IPS-15b (cell line): ENCODE results near the gene UNC13C.

Source experiments
- H3K27me3 ChIP-seq: one replicate; pipeline ENCODE4 v1.6.1; 2013; ENCODE audit warnings: low read length; ENCODE audit not compliant: control insufficient read depth, insufficient read depth
- H3K36me3 ChIP-seq: one replicate; pipeline ENCODE4 v1.6.1; 2013; ENCODE audit warnings: low read length; ENCODE audit not compliant: control insufficient read depth, insufficient read depth
- H3K4me1 ChIP-seq: one replicate; pipeline ENCODE4 v1.6.1; 2013; ENCODE audit warnings: mild to moderate bottlenecking, low read length; ENCODE audit not compliant: control insufficient read depth, insufficient read depth
- H3K4me3 ChIP-seq: one replicate; pipeline ENCODE4 v1.5.1; 2013; ENCODE audit warnings: low read depth, low read length
- H3K9ac ChIP-seq: one replicate; pipeline ENCODE4 v1.6.1; 2013; ENCODE audit warnings: low read depth, mild to moderate bottlenecking, low read length
- H3K9me3 ChIP-seq: one replicate; pipeline ENCODE4 v1.6.1; 2013; ENCODE audit warnings: mild to moderate bottlenecking, low read length; ENCODE audit not compliant: control insufficient read depth, insufficient read depth

Gene UNC13C

DNA sequence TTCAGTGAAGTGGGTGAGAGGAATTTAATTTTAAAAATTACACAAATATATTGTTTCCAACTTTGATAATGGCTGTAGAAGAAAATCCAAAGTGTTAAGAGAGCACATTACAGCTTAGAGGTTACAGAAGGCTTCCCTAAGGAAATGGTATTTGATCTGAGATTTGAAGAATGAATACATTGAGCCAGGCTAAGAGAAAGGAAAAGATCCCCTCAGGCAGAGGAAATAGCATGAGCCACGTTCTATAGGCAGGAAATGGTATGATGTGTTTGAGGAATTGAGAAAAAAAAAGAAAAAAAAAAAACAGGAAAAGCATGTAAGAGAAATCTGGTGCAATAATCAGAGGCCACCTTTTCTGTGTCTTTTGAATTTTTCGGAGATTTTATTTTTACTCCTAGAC is 48.6 kb downstream of the UNC13C start:
- Histone ChIP-seq H3K36me3 (no peaks in the 10 kb centered on the region), H3K9ac (no peak overlapping the region), H3K27me3 (no peaks in the 10 kb centered on the region), H3K4me3 (no peak overlapping the region), H3K9me3 (no peaks in the 10 kb centered on the region), H3K4me1 (no peaks in the 10 kb centered on the region)

DNA sequence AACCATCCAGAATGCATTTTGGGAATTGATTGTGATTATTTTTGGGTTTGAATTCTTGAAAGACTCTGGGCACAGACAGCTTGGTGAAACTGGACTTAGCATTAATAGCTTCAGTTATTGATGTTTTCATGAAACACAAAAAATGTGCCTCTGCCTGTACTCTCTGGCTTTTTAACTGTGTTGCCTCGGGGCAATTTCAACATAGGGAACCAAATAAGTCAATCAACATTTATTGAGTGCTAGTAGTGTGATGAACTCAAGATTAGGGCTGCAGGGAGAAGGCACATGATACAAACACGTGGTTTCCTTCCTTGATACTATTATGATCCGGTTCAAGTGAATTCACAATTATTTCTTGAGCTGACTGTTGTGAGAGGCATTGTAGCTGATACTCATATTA is 50.8 kb downstream of the UNC13C start:
- Histone ChIP-seq H3K36me3 (no peaks in the 10 kb centered on the region), H3K4me3 (no peak overlapping the region), H3K9me3 (no peaks in the 10 kb centered on the region), H3K4me1 (no peaks in the 10 kb centered on the region), H3K27me3 (no peaks in the 10 kb centered on the region), H3K9ac (no peak overlapping the region)

DNA sequence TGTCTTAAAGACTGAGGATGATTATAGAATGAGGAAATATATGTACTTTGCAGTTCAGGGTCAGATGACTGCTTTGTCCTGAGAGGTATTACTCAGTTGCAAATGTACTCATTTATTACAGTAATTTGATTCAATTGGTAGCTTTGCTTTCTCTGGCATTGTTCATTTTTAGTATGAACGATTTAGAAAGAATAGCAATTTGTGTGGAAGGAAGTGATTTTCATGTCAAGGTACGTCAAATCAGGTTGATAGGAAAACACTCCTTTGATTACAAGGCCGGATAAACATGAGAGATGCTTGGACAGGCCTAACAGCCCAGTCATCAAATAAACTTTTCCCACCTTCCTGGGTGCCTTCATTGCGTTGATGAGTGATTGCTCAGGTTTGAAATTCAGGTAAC is 53.8 kb downstream of the UNC13C start:
- H3K27me3 ChIP-seq, result no peaks in the 10 kb centered on the region
- no peaks in the 10 kb centered on the region for H3K9me3 ChIP-seq
- H3K9ac ChIP-seq, result no peak overlapping the region
- H3K4me3 ChIP-seq, result no peak overlapping the region
- no peaks in the 10 kb centered on the region for H3K4me1 ChIP-seq
- no peaks in the 10 kb centered on the region for H3K36me3 ChIP-seq

DNA sequence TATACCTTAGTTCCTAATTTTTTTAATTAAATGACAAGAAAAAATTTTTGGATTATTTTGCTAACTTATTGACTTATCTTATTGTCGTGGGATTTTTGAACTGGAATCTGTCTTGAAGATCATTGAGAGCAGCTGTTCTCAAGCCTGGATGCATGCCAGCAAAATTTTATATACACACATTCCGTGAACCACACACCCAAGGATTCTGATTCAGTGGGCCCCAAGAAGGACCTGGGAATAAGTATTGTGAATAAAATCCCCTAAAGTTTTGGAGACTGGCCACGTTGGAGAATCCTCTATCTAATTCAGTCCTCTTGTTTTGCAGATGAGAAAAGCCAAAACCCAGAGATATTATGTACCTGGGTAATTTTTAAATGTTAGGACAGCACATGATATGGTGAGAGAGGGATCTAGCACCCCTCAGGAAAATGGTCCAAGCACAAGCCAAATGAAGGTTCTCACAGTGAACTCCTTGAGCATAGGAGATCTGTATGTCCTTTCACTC is 55.2 kb downstream of the UNC13C start:
- no peaks in the 10 kb centered on the region for H3K36me3 ChIP-seq
- H3K4me1 ChIP-seq, result no peaks in the 10 kb centered on the region
- H3K4me3 ChIP-seq, result no peak overlapping the region
- H3K9ac ChIP-seq, result no peak overlapping the region
- H3K9me3 ChIP-seq, result no peaks in the 10 kb centered on the region
- H3K27me3 ChIP-seq, result no peaks in the 10 kb centered on the region

DNA sequence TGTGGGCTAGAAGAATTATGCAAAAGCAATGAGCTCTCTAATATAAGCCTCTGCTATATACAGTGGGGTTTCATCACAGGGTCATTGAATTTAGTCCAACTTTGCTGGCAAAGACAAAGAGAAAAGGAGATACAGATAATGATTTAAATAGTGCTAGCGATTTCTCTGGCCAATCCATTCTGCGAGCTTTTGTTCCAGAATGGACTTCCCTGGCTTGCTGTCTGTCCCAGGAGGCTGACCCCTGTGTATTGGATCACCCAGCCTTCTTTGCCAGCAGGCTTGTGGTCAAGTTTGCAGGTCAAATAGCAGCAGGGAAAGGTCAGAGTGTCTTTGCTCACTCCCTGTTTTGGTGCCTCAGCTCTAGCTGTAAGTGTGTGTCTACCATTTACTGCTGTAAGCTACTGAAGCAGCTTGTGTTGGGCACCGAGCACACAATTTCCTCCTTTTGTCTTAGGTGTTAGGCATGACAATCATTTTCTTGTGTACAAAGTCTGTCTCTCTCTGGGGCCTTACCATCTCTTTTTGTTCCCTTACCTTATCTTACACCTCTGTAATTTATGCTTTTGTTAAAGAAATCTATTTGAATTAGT is 55.7 kb downstream of the UNC13C start:
- H3K4me3 ChIP-seq, result no peak overlapping the region
- no peak overlapping the region for H3K9ac ChIP-seq
- no peaks in the 10 kb centered on the region for H3K4me1 ChIP-seq
- H3K27me3 ChIP-seq, result no peaks in the 10 kb centered on the region
- H3K9me3 ChIP-seq, result no peaks in the 10 kb centered on the region
- H3K36me3 ChIP-seq, result no peaks in the 10 kb centered on the region

DNA sequence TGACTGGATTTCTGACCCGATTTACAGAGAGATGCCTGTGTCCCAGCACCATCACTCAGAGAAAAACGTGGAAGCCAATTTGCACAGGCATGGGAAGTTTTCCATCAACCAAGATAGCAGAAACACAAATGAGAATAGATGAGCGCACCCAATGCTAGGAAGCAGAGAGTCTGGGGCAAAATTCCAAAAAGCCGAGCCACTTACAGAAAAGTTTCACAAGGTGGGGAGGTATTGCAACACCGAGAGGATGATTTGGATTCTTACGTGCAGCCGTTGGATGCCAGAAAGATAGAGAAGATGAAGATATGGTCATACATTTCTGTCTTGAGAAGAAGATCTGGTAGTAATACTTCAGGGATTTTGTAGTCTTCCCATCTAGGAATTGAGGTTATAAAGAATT is 57.4 kb downstream of the UNC13C start:
- no peaks in the 10 kb centered on the region for H3K36me3 ChIP-seq
- no peaks in the 10 kb centered on the region for H3K4me1 ChIP-seq
- no peaks in the 10 kb centered on the region for H3K27me3 ChIP-seq
- H3K4me3 ChIP-seq, result no peak overlapping the region
- H3K9ac ChIP-seq, result no peak overlapping the region
- no peaks in the 10 kb centered on the region for H3K9me3 ChIP-seq

DNA sequence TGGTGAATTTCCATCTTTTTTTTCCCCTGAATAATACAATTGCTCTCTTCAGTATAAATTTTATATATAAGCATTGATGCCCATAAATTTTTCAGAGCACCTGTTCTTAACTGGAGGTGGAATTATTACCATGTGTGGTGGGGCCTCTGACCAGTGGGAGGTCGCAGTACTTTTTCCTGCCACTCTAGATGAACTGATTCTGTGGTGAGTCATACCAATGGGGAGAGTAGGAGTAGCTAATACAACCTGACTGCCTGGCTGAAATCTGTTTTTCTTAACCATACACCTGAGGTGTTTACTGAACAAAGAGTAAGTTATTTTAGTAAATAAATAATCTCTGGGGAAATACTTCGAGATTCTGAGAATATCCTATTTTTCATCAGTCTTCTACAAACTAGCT is 67.2 kb downstream of the UNC13C start:
- no peak overlapping the region for H3K4me3 ChIP-seq
- H3K36me3 ChIP-seq, result no peaks in the 10 kb centered on the region
- no peaks in the 10 kb centered on the region for H3K27me3 ChIP-seq
- no peaks in the 10 kb centered on the region for H3K4me1 ChIP-seq
- H3K9me3 ChIP-seq, result no peaks in the 10 kb centered on the region
- no peak overlapping the region for H3K9ac ChIP-seq

DNA sequence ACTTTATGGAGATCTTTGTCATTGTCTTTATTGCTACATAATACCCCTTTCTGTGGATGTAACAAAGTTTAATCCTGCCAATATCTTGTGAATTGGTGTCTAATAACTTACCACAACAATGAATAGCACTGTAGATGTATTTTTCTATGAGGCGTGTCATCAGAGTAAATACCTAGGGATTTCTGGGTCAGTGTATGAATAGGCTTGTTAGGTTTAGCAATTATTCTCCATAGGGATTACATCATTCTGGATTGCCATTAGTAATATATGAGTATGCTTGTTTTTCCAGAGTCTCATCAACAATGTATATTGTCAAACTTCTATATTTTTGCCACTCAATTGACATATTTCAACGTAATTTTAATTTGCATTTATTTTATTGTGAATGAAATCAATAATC is 67.9 kb downstream of the UNC13C start:
- Histone ChIP-seq H3K27me3 (no peaks in the 10 kb centered on the region), H3K4me1 (no peaks in the 10 kb centered on the region), H3K9me3 (no peaks in the 10 kb centered on the region), H3K36me3 (no peaks in the 10 kb centered on the region), H3K9ac (no peak overlapping the region), H3K4me3 (no peak overlapping the region)

DNA sequence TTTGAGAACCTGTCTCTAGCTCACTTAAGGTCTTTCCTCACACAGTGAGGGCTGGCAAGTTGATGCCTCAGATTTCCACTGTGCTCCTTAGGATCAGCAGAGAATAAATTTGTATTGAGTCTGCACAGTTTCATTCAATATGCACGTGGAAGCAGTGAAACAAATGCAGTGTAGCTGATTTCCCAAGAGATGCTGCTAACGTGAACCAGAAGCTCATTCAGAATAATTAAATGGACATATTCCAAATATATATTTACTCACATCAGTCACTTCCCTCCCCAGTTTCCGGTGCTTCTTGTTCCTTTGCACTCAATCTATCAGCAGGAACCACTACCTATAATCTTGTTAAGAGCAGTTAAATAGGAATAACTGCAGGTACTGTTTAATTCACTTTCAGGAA is 86.1 kb downstream of the UNC13C start:
- Histone ChIP-seq H3K27me3 (no peaks in the 10 kb centered on the region), H3K4me1 (no peaks in the 10 kb centered on the region)

DNA sequence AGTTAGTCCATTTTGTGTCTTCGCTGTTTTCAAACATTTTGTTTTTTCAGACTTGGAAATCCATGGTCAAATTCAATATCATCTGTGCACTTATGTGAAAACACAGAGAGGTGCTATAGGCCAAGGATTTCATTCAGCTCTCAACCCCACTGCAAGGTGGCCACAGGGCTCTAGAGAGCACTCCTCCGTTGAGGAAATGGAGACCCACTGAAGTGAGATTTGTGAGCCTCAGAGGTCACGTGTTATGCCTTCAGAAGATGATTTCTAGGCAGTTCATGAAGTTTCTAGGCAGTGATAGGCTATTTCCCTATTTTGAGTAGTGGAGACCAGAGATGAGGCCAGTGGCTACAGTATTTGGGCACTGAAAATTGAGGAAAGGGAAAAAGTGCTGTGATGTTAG is 88.2 kb downstream of the UNC13C start:
- no peaks in the 10 kb centered on the region for H3K4me1 ChIP-seq
- no peaks in the 10 kb centered on the region for H3K9me3 ChIP-seq
- H3K9ac ChIP-seq, result no peak overlapping the region
- no peaks in the 10 kb centered on the region for H3K27me3 ChIP-seq
- H3K36me3 ChIP-seq, result no peaks in the 10 kb centered on the region
- H3K4me3 ChIP-seq, result no peak overlapping the region

More for the DNA sequence above, 86.1 kb downstream of the UNC13C start:
- no peak overlapping the region for H3K9ac ChIP-seq
- H3K4me3 ChIP-seq, result no peak overlapping the region
- no peaks in the 10 kb centered on the region for H3K36me3 ChIP-seq
- no peaks in the 10 kb centered on the region for H3K9me3 ChIP-seq

DNA sequence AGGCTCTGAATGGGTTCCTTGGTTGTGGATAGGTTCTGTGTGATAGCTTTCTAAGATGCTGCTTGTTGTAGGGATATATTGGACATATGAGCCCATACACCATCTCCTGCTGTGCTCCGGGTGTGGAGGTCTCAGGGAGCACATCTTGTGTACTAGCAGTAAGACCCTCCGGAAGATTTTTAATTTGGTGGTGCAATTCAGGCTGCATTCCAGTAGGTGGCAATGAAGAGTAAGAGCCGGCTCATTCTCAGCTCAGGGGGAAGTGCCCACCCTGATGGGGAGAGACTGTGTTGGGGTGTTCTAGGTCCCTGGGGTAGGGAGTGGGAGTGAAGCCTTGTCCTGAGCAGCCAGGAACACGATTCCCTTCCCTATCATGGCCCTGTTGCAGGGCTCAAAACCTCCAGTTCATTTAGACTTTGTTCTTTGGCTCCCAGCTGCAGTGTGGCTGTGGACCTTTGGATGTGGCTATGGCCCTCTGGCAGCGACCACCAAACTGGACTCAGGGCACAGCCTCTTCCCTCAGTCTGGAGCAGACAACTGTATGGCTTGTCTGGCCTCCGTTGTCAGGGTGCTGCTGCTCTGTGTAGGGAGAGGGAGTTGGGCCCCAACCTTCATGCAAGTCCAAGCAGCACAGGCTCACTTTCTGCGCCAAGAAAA is 104.7 kb downstream of the UNC13C start:
- Histone ChIP-seq H3K9me3 (no peaks in the 10 kb centered on the region), H3K4me3 (no peak overlapping the region), H3K9ac (no peak overlapping the region), H3K36me3 (no peaks in the 10 kb centered on the region), H3K27me3 (no peaks in the 10 kb centered on the region), H3K4me1 (no peaks in the 10 kb centered on the region)

DNA sequence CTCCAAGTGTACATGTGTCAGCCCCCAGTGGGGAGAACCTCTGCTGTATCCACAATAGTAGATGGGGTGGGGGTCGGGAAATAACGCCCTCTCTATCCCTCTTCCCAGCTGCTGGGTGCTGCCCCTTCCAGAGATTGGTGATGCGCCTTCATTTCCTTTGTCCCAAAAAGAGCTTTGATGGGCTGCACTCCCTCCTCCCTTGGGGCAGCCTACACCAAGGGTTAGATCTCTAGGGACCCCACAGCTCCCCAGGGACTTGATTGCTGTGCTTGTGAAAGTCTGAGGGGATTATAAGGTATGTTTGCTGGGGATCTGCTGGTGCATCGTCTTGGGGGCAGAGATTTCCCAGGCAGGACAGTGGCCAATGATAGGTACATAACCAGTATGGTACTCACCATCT is 105.3 kb downstream of the UNC13C start:
- Histone ChIP-seq H3K9me3 (no peaks in the 10 kb centered on the region), H3K27me3 (no peaks in the 10 kb centered on the region), H3K4me1 (no peaks in the 10 kb centered on the region), H3K4me3 (no peak overlapping the region), H3K36me3 (no peaks in the 10 kb centered on the region), H3K9ac (no peak overlapping the region)
